ENCODE measurements around the gene HMGXB4. TPM values are rescaled to one million over a fixed set of nuclear protein-coding genes. Genes with fewer than 3 reads are reported as not detected.

HMGXB4 gene
- total RNA-seq, 2 donors from 2014 or later, result 15.0 to 36.5 TPM

DNA sequence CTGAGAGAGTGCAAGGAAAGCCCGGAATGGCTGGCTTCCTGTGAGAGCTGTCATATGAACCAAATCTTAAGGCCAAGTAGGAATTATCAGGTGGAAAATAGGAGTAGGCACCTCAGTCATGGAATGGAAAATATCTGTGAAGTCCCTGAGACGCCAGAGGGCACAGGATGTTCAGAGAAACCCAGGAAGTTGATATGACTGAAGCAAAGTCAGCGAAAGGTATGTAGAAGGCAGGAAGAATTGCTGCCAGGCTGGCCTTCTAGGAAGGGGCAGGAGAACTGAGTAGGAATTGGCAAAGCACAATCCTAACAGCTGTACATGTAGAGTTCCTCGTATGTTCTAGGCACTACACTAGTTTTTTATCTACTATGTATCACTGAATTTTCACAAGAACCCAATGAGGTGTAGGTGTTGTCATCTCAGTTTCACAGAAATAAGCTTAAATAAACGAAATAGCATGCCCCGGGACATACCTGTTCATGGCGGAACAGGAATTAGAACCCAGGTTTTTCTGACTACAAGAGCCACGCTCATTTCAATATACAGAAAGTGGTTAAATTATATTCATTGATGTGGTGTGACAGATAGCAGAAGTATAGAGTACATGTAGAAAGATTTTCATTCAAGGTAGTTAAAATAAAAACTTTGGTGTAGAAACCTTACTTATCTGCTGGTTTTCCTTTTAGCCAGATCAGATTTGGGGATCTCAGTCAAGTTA lies 17.0 kb downstream of the HMGXB4 start:
- intact Hi-C loops (cut with DNase I), result no loop called here
- DNase-seq (ENCODE audit: low spot score), result no peak

GRCh38 chr22:35275580-35275979 lies 18.3 kb downstream of the HMGXB4 start:
- TF ChIP-seq POLR2AphosphoS5 (IDR thresholded peaks at IDR 0.05) (no peak), POLR2A (IDR thresholded peaks at IDR 0.05) (no peak), CTCF (IDR thresholded peaks at IDR 0.05) (no peak)
- no peak for DNase-seq (ENCODE audit: low spot score)
- Histone ChIP-seq H3K9me3 (no peaks in the 10 kb centered on the region), H3K27me3 (replicated peaks; ENCODE audit: insufficient read depth) (no peaks in the 10 kb centered on the region), H3K4me3 (no peak overlapping the region), H3K36me3 (no peaks in the 10 kb centered on the region), H3K27ac (no peak overlapping the region), H3K4me1 (replicated peaks) (no peaks in the 10 kb centered on the region)
- WGBS, result 94% methylated on average over 1 of the region's 1 CpG
- intact Hi-C loops (cut with DNase I), result no loop called here

More for the DNA sequence above, 17.0 kb downstream of the HMGXB4 start:
- TF ChIP-seq POLR2AphosphoS5 (IDR thresholded peaks at IDR 0.05), result no peak
- TF ChIP-seq CTCF (IDR thresholded peaks at IDR 0.05), result no peak
- no peak for TF ChIP-seq POLR2A (IDR thresholded peaks at IDR 0.05)
- 92% methylated on average over 8 of the region's 8 CpGs for WGBS
- H3K4me3 ChIP-seq, result no peak overlapping the region
- H3K4me1 ChIP-seq (replicated peaks), result no peaks in the 10 kb centered on the region
- H3K36me3 ChIP-seq, result no peaks in the 10 kb centered on the region
- H3K9me3 ChIP-seq, result no peaks in the 10 kb centered on the region
- no peaks in the 10 kb centered on the region for H3K27me3 ChIP-seq (replicated peaks; ENCODE audit: insufficient read depth)
- no peak overlapping the region for H3K27ac ChIP-seq

DNA sequence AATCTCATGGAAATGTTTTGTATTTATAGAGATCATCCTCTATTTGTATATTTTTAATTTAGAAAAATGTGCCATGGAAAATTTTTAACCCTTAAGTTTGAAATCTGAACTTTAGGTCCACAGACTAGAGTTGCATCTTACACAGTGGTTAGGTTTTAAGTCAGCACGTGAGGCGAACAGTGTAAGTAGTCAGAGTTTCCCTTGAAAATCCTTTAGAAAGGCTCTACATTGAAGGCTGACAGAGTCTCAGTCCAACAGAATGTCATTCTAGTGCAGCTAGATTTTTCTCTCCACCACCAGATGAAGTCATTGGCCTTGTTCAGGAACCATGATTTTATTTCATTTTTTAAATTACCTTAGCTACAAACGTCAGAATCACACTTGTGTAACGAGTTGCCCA lies 18.7 kb downstream of the HMGXB4 start:
- no peaks in the 10 kb centered on the region for H3K27me3 ChIP-seq (replicated peaks; ENCODE audit: insufficient read depth)
- 78% methylated on average over 4 of the region's 4 CpGs for WGBS
- intact Hi-C loops (cut with DNase I), result no loop called here
- TF ChIP-seq CTCF (IDR thresholded peaks at IDR 0.05), result no peak
- no peak for TF ChIP-seq POLR2AphosphoS5 (IDR thresholded peaks at IDR 0.05)
- TF ChIP-seq POLR2A (IDR thresholded peaks at IDR 0.05), result no peak
- H3K27ac ChIP-seq, result no peak overlapping the region
- no peaks in the 10 kb centered on the region for H3K4me1 ChIP-seq (replicated peaks)
- no peak overlapping the region for H3K4me3 ChIP-seq
- no peaks in the 10 kb centered on the region for H3K36me3 ChIP-seq
- no peak for DNase-seq (ENCODE audit: low spot score)
- H3K9me3 ChIP-seq, result no peaks in the 10 kb centered on the region

DNA sequence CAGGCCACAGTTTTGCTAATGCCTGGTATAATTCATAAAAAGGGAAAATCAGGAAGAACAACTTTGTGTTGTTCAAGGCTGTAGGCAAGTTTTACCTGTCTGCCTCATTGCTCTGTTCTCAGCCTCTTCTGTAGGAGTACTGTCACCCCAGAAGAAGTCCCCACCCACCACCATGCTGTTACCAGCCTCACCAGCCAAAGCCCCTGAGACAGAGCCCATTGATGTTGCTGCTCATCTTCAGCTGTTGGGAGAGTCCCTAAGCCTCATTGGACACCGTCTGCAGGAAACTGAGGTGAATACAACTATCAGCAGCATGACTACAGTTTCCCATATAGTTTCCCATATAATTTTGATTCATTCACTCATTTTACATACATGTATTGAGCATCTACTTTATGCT lies 30.8 kb downstream of the HMGXB4 start:
- Histone ChIP-seq H3K4me1 (replicated peaks) (no peaks in the 10 kb centered on the region), H3K9me3 (no peaks in the 10 kb centered on the region), H3K36me3 (peaks cover 4 to 7% of the 10 kb centered on the region in 2 donors), H3K4me3 (no peak overlapping the region), H3K27ac (no peak overlapping the region), H3K27me3 (replicated peaks; ENCODE audit: insufficient read depth) (no peaks in the 10 kb centered on the region)
- intact Hi-C loops (cut with DNase I), result no loop called here
- TF ChIP-seq CTCF (IDR thresholded peaks at IDR 0.05), result no peak
- TF ChIP-seq POLR2AphosphoS5 (IDR thresholded peaks at IDR 0.05), result no peak
- TF ChIP-seq POLR2A (IDR thresholded peaks at IDR 0.05), result no peak
- 96% methylated on average over 1 of the region's 1 CpG for WGBS
- DNase-seq (ENCODE audit: low spot score), result no peak

GRCh38 chr22:35292786-35293185 lies 35.5 kb downstream of the HMGXB4 start:
- WGBS, result 90% methylated on average over 3 of the region's 3 CpGs
- Histone ChIP-seq H3K4me1 (replicated peaks) (no peaks in the 10 kb centered on the region), H3K27me3 (replicated peaks; ENCODE audit: insufficient read depth) (no peaks in the 10 kb centered on the region), H3K27ac (no peak overlapping the region), H3K4me3 (no peak overlapping the region), H3K36me3 (peaks cover 4 to 7% of the 10 kb centered on the region in 2 donors), H3K9me3 (no peaks in the 10 kb centered on the region)
- intact Hi-C loops (cut with DNase I), result no loop called here
- DNase-seq (ENCODE audit: low spot score), result no peak
- TF ChIP-seq POLR2A (IDR thresholded peaks at IDR 0.05) (no peak), CTCF (IDR thresholded peaks at IDR 0.05) (no peak), POLR2AphosphoS5 (IDR thresholded peaks at IDR 0.05) (no peak)
